ENCODE data around the gene TMEM31. TPM values are rescaled to one million over a fixed set of nuclear protein-coding genes. Genes with fewer than 3 reads are reported as not detected.

TMEM31 gene
- total and polyA plus RNA-seq, 2 donors (not counting 3 experiments of a cell fraction or from before 2014, with no cell fraction given): not detected

DNA sequence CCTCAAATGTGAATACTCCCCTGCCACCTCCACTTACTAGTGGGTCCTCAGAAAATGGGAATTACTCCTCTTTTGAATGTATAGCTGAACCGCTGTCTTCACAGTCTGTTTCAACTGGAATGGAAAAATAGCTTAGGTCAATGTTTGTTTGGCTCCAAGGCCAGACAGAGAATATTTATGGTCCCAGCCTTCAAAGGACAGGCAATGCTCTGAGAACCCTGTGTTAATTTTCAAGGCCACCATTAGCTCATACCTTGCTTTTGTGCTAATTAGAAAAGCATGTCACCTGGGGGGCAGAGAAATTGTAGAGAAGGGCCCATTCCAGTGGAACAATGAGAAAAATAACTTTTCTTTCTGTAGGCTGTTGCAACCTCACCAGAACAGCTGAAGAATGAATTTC is 19.6 kb upstream of the TMEM31 start:
- ChIA-PET CTCF (interaction anchor here (1.2 to 1.6 kb wide), 2 partner anchors 83 to 158 kb away, joined by 3 read pairs; no protein-coding TSS in a partner anchor), POLR2A (no interaction called here)
- intact Hi-C loops (cut with micrococcal nuclease): no loop called here
- Histone ChIP-seq H3K9me3 (replicated peaks; ENCODE audit: control insufficient read depth, insufficient read depth, low read length) (no peaks in the 10 kb centered on the region), H3K79me2 (ENCODE audit: control insufficient read depth, insufficient read depth, low read length) (peaks cover 3% of the 10 kb centered on the region), H3K4me1 (ENCODE audit: control insufficient read depth, extremely low read depth, insufficient read depth, low read length) (peaks cover 6% of the 10 kb centered on the region), H3K4me3 (replicated peaks in 1 of 3; ENCODE audit: insufficient read depth in 1 of 3, low read depth in 1 of 3, low read length in 3 of 3) (no peak overlapping the region), H3K9me1 (replicated peaks; ENCODE audit: control insufficient read depth, extremely low read depth, insufficient read depth, low read length) (no peaks in the 10 kb centered on the region), H3K36me3 (ENCODE audit: control insufficient read depth in 2 of 2, extremely low read depth in 1 of 2, insufficient read depth in 2 of 2, low read length in 2 of 2) (no peaks in the 10 kb centered on the region), H3K27ac (ENCODE audit: insufficient read depth, low read depth, low read length) (no peak overlapping the region), H3K27me3 (ENCODE audit: control insufficient read depth in 2 of 2, insufficient read depth in 2 of 2, low read length in 2 of 2) (no peaks in the 10 kb centered on the region), H2AFZ (ENCODE audit: low read depth, low read length) (no peak overlapping the region), H4K20me1 (replicated peaks; ENCODE audit: control insufficient read depth, extremely low read depth, insufficient read depth, low read length) (no peaks in the 10 kb centered on the region), H3K4me2 (ENCODE audit: insufficient read depth, low read length) (no peak overlapping the region), H3K9ac (replicated peaks; ENCODE audit: extremely low read depth, insufficient read depth, low read length) (no peak overlapping the region)
- TF ChIP-seq, protein P1, sequence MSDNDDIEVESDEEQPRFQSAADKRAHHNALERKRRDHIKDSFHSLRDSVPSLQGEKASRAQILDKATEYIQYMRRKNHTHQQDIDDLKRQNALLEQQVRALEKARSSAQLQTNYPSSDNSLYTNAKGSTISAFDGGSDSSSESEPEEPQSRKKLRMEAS (IDR thresholded peaks at IDR 0.05; ENCODE audit: insufficient read depth, insufficient read length): no peak
- TF ChIP-seq POLR2A (IDR thresholded peaks at IDR 0.05; ENCODE audit: low read depth, low read length) (no peak), GATA2 (IDR thresholded peaks at IDR 0.05; ENCODE audit: insufficient read depth, insufficient read length, low read depth, low read length) (no peak), JUN (IDR thresholded peaks at IDR 0.05; ENCODE audit: borderline replicate concordance, insufficient read depth, insufficient read length, low read depth) (no peak), MYC (IDR thresholded peaks at IDR 0.05; ENCODE audit: low read depth, low read length) (no peak), POLR2AphosphoS5 (IDR thresholded peaks at IDR 0.05; ENCODE audit: insufficient read depth, low read depth, low read length) (no peak), EZH2 (IDR thresholded peaks at IDR 0.05; ENCODE audit: borderline replicate concordance, low read depth, low read length, severe bottlenecking) (no peak), FOS (IDR thresholded peaks at IDR 0.05; ENCODE audit: borderline replicate concordance, insufficient read depth, low read length) (no peak)
- TF ChIP-seq, protein P2, sequence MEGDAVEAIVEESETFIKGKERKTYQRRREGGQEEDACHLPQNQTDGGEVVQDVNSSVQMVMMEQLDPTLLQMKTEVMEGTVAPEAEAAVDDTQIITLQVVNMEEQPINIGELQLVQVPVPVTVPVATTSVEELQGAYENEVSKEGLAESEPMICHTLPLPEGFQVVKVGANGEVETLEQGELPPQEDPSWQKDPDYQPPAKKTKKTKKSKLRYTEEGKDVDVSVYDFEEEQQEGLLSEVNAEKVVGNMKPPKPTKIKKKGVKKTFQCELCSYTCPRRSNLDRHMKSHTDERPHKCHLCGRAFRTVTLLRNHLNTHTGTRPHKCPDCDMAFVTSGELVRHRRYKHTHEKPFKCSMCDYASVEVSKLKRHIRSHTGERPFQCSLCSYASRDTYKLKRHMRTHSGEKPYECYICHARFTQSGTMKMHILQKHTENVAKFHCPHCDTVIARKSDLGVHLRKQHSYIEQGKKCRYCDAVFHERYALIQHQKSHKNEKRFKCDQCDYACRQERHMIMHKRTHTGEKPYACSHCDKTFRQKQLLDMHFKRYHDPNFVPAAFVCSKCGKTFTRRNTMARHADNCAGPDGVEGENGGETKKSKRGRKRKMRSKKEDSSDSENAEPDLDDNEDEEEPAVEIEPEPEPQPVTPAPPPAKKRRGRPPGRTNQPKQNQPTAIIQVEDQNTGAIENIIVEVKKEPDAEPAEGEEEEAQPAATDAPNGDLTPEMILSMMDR (IDR thresholded peaks at IDR 0.05; ENCODE audit: extremely low read depth in 1 of 2, insufficient read depth in 1 of 2, low read depth in 1 of 2, low read length in 2 of 2): no peak
- FAIRE-seq (no peak), DNase-seq (ENCODE audit: low read depth, low spot score) (no peak)
- dilution Hi-C loops (cut with MboI; ENCODE audit: extremely low pct_ligation_motif_present, low sequenced_read_pairs): no loop called here
- BruUV-seq (replicated peaks): no TSS peak
